Fibroblast of lung (primary cell): ENCODE data around the gene EYS.

Experiments
- CTCF ChIP-seq, 2 donors: IDR thresholded peaks in 1 of 2; conservative IDR thresholded peaks in 1 of 2; 1 replicate in 1 of 2; 2 replicates in 1 of 2; pipeline ENCODE4 v1.5.1; 2011 to 2012; ENCODE audit warnings: low read length in 2 of 2, control low read depth in 1 of 2, inconsistent platforms in 1 of 2, low read depth in 1 of 2, mild to moderate bottlenecking in 1 of 2
- EZH2 ChIP-seq: IDR thresholded peaks from 2 replicates; pipeline ENCODE4 v1.5.1; 2012; ENCODE audit warnings: low read length, control low read depth, mild to moderate bottlenecking; ENCODE audit errors: missing control alignments

- no peak for TF ChIP-seq CTCF (conservative IDR thresholded peaks at IDR 0.05 in 1 of 2, IDR thresholded peaks at IDR 0.05 in 1 of 2; ENCODE audit: low read depth in 1 of 2, low read length in 2 of 2)
- TF ChIP-seq EZH2: no peak
These were observed 1003.1 kb downstream of the EYS start for GRCh38 chr6:64703922-64704321.
